Measurements from ENCODE around the gene PIGU.

Gene PIGU

GRCh38 chr20:34547844-34548613 lies 128.9 kb downstream of the PIGU start:
- DNase-seq = no peak

DNA sequence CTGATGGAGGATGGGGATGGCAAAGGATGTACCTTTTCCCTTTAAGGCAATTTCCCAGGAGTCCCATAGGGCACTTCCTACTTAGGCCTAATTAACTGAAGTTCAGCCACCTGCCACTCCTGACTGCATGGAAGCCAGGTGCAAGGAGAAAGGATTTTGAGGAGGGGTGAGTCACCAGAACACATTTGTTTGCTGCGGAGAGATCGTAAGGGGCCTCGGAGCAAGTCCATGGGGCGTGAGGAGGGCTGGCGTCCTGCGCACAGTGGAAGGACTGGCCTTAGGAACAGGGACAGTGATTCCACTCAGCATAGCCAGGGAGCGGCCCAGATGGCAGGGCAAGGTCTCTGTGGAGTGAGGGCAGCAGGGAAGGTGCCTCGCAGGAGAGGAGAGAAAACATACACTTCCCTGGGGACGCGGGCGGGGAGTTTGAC lies 130.1 kb downstream of the PIGU start:
- no peak for DNase-seq

GRCh38 chr20:34544109-34544796 lies 132.6 kb downstream of the PIGU start:
- DNase-seq = peak; percentile 36

- DNase-seq = no peak
These were observed 133.3 kb downstream of the PIGU start for GRCh38 chr20:34543463-34544056.

GRCh38 chr20:34542439-34542838 lies 134.5 kb downstream of the PIGU start:
- no peak for DNase-seq

- DNase-seq = no peak
These were observed 135.0 kb downstream of the PIGU start for GRCh38 chr20:34541917-34542316.

GRCh38 chr20:34541264-34541901 lies 135.5 kb downstream of the PIGU start:
- DNase-seq = no peak

DNA sequence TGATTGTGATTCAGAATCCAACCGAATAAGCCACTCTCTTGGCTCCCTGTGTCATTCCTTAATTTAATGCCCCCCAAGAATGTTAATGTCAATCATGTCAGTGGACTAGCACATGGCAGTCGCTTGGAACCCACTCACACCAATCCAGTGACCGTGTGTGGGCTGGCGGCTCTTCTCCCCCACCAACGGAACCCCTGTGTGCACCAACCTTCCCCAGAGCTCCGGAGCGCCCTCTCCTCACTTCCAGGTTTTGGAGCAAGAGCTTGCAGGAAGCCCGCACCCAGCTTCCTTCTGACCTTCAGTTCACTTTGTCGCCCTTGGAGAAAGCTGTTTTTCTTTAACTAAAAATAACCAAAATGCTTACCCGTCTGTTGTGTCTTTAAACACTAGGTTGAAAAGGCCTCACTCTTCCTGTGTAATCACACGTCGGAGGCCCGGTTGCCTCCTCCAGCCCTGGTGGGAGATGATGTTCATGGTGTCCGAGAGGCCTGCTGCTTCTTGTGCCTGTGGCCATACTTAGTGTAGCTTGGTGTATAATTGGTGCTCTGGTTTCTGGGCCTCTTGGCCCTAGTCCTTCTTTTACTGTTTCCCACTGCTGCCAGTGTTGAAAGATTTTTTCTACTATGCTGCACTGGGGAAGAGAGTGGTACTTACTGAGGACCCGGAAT lies 136.2 kb downstream of the PIGU start:
- DNase-seq = no peak

GRCh38 chr20:34539756-34540155 lies 137.1 kb downstream of the PIGU start:
- no peak for DNase-seq

- peak; percentile 66 for DNase-seq
These were observed 138.2 kb downstream of the PIGU start for GRCh38 chr20:34538671-34539123.

DNA sequence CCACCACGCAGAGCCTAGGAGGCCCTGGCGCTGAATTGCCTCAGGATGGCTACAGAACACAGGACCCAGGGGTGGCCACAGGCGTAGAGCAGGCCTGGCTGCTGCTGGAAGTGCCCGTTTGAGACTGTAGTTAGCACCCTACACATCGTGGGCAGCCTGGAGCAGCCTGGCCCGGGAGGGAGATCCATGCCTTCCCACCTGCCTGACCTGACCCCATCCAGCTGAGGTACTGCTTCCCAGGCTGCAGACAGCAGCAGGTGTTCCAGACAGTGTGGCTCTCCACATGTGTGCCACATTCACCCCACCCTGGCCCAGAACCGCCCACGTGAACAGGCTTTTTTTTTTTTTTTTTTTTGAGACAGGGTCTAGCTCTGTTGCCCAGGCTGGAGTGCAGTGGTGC lies 139.2 kb downstream of the PIGU start:
- no peak for DNase-seq

GRCh38 chr20:34536798-34537394 lies 140.0 kb downstream of the PIGU start:
- peak; percentile 49 for DNase-seq

GRCh38 chr20:34535857-34536256 lies 141.0 kb downstream of the PIGU start:
- DNase-seq = no peak

GRCh38 chr20:34535301-34535840 lies 141.5 kb downstream of the PIGU start:
- no peak for DNase-seq

DNA sequence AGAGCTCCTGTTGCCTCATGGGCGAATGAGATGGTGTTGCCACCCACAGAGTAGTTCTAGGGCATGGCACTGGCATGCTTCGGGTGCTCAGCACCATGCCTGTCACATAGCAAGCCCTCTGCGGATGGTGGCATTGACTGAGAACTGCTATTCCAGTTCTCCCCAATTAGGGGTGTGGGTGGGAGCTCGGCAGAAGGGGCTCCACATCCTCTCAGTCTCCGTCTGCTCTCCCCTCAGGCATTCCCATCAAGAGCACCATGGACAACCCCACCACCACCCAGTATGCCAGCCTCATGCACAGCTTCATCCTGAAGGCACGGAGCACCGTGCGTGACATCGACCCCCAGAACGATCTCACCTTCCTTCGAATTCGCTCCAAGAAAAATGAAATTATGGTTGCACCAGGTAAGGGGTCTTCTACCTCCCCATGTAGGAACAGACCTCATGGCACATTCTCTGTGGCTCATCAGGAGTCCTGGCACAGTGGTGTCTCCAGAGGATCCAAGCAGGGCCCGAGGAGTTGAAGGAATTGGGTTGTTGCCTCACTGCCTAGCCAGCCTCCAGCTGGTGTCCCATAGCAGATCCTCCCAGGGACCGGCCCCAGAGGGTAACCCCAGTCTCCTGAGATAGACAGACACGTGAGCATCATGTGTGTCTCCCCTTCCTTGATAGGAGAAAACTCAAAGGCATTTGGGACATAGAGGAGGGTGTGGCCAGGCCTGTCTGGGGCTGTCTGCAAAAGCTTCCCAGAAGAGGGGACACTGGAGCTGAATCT lies 142.3 kb downstream of the PIGU start:
- DNase-seq = no peak

DNA sequence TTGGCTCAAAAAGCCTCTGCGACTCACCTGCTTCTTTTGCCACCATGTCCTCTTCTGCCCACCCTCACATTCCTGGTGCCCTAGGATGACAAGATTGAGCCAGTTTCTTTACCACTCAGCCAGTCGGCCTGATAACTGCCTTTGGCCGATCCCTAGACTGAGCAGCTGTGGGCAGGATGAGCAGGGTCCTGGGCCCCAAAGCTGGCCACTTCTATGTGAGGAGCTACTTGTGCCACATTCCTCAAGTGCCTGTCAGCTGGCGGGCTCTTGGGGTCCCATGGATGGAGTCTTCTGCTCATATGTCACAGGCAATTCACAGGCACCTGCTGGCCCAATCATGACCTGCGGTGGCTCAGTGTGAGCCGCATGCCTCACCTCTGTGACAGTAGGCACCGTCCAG lies 144.1 kb downstream of the PIGU start:
- no peak for DNase-seq

GRCh38 chr20:34532320-34532719 lies 144.6 kb downstream of the PIGU start:
- DNase-seq = no peak

- no peak for DNase-seq
These were observed 145.2 kb downstream of the PIGU start for GRCh38 chr20:34531608-34532265.

DNA sequence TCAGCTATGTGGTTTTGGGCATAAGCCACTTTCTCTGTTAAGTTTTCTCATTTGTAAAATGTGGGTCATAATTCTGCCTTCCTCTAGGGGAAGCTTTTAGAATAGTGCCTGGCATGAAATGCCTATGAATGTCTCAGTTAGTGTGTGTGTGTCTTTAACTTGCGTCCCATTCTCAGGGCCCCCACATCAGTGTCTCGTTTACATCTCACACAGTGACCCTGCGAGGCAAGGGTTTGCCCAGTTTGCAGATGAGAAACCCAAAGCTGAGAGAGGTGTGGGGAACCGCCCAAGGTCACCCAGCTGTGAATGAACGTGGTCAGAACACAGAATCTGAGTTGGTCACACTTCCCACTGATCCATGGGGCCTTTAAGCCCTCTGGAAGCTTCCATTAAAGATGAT lies 146.6 kb downstream of the PIGU start:
- DNase-seq = no peak

DNA sequence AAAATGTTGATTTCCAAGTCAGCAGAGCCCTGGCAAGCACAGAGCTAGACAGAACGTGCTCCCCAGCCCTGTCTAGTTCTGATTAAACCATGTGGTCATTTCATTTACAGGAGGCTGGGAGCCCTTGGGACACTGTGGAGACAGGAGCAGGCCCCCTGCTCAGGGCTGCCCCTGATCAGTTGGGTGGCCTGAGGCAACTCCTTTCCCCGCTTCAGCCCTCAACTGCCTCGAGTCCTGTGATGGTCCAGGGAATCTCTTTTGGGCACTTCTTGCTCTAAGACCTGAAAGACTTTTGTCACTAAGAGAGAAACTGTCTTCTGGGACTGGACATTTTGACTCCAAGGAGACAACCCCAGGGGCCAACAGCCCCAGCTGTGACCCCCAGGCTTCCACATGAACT lies 147.2 kb downstream of the PIGU start:
- no peak for DNase-seq

GRCh38 chr20:34528921-34529297 lies 148.0 kb downstream of the PIGU start:
- DNase-seq = no peak
